ENCODE data around the gene OR3A2. TPM values are rescaled to one million over a fixed set of nuclear protein-coding genes. Genes with fewer than 3 reads are reported as not detected.
"Not testable (repeated sequence)": the region's sequence is repeated elsewhere in the genome, so short reads cannot be mapped to it uniquely, and the experiment has no call there.

The OR3A2 gene
- total RNA-seq, 6 experiments from 2014 or later = not detected

DNA sequence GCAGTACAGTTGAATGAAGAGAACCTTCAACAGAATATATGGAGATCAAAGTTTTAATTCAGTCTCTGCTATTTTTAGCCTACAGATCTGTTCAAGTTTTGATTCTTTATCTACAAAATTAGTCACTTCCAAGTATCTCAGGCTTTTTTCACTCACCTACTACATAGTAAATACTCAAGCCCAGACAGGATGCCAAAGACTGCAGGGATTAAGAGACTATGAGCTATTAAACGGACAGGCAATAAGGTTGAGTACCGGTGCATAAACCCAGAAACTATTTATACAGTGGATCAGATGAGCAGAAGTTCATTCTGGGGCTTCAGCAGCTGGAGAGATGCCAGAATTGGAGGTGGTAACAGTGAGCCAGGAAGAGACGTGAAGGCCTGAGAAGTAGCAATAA, 69.3 kb downstream of the OR3A2 start:
- no peak overlapping the region for H3K4me3 Mint-ChIP-seq
- no peaks in the 10 kb centered on the region; the same call in 1 of the 2 replicates for H3K9me3 Mint-ChIP-seq
- TF ChIP-seq, protein P1, sequence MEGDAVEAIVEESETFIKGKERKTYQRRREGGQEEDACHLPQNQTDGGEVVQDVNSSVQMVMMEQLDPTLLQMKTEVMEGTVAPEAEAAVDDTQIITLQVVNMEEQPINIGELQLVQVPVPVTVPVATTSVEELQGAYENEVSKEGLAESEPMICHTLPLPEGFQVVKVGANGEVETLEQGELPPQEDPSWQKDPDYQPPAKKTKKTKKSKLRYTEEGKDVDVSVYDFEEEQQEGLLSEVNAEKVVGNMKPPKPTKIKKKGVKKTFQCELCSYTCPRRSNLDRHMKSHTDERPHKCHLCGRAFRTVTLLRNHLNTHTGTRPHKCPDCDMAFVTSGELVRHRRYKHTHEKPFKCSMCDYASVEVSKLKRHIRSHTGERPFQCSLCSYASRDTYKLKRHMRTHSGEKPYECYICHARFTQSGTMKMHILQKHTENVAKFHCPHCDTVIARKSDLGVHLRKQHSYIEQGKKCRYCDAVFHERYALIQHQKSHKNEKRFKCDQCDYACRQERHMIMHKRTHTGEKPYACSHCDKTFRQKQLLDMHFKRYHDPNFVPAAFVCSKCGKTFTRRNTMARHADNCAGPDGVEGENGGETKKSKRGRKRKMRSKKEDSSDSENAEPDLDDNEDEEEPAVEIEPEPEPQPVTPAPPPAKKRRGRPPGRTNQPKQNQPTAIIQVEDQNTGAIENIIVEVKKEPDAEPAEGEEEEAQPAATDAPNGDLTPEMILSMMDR (IDR thresholded peaks at IDR 0.05) = no peak
- DNase-seq = no peak
- H3K4me1 Mint-ChIP-seq (ENCODE audit: low read depth) = no peaks in the 10 kb centered on the region
- no peaks in the 10 kb centered on the region; the same call in 1 of the 2 replicates for H3K27me3 Mint-ChIP-seq (ENCODE audit: insufficient read depth)
- no peaks in the 10 kb centered on the region for H3K36me3 Mint-ChIP-seq (ENCODE audit: low read depth)
- H3K27ac Mint-ChIP-seq = no peak overlapping the region

DNA sequence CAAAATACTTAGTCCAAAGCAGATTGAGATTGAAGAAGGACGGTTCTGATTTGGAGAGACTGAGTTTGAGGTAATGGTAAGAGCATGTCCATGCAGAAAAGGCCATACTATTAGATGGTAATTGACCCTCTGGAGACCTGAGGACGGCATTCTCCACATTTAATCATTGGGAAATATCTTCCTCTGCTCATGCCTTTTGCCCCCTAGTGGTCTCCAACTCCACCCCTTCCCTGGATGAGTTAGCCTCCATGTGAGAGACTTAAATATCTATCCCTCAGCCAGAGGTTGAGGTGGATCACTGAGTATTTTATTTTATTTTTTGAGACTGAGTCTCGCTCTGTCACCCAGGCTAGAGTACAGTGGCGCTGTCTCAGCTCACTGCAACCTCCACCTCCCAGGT, 77.5 kb downstream of the OR3A2 start:
- TF ChIP-seq, protein P1 (IDR thresholded peaks at IDR 0.05) = no peak
- DNase-seq = no peak
- Mint-ChIP-seq H3K36me3 (ENCODE audit: low read depth) (no peaks in the 10 kb centered on the region), H3K27me3 (ENCODE audit: insufficient read depth) (no peaks in the 10 kb centered on the region; the same call in 1 of the 2 replicates), H3K27ac (no peak overlapping the region), H3K4me3 (no peak overlapping the region), H3K4me1 (ENCODE audit: low read depth) (no peaks in the 10 kb centered on the region), H3K9me3 (peaks cover 11% of the 10 kb centered on the region; the same call in 1 of the 2 replicates)

DNA sequence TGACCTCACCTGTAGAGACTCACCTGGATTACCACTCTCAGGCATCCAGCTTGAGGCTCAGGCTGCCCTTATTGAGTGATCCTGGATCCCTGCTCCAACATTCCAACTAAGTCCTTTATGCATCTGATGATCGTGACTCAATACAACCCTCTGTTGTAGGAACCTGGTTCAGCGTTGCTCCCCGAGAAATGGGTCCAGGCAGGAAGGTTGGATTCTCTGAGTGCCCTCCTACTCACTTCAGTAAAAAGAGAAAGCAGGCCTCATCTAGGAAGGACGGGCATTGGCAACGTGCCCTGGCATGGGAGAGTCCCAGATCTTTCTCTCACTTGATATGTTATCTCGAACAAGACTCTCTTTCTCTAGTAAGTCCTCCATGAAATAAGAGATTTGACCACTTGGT, 87.8 kb downstream of the OR3A2 start, which contains the start of gene OR3A1:
TSS of gene OR3A1 (minus strand) at position 101 of the 400 bp plus-strand sequence. CDS start 5,778 bp downstream, outside the sequence.
- H3K4me1 Mint-ChIP-seq (ENCODE audit: low read depth) = no peaks in the 10 kb centered on the region
- no peak within 1 kb of the TSS for H3K4me3 Mint-ChIP-seq
- TF ChIP-seq, protein P1 (IDR thresholded peaks at IDR 0.05) = no peak
- H3K9me3 Mint-ChIP-seq = peaks cover 9% of the 10 kb centered on the region; the same call in 1 of the 2 replicates
- DNase-seq = no peak
- H3K36me3 Mint-ChIP-seq (ENCODE audit: low read depth) = no peaks in the 10 kb centered on the region
- peaks cover 6% of the 10 kb centered on the region for H3K27me3 Mint-ChIP-seq (ENCODE audit: insufficient read depth)
- no peak within 1 kb of the TSS for H3K27ac Mint-ChIP-seq

DNA sequence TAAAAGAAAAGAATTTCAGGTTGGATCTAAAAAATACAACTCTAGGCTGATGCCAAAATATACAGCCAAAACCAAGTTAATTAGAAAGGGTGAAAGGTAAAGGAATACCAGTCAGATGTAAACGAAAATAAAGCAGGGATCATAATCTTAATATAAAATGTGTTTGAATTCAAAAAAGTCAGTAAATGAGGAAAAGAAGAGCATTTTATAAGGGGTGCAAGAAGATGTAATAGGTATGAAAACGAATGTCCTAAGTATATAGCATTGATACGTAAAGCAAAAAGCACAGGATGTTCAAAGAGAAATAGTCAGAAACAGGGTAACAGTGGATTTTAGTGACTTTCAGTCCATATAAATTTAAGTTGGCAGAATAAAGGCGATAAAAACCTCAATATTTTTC, 90.5 kb downstream of the OR3A2 start:
- peaks cover 6% of the 10 kb centered on the region for H3K27me3 Mint-ChIP-seq (ENCODE audit: insufficient read depth)
- TF ChIP-seq, protein P1 (IDR thresholded peaks at IDR 0.05) = no peak
- H3K36me3 Mint-ChIP-seq (ENCODE audit: low read depth) = no peaks in the 10 kb centered on the region
- no peak for DNase-seq
- H3K27ac Mint-ChIP-seq = no peak overlapping the region
- H3K4me3 Mint-ChIP-seq = no peak overlapping the region
- no peaks in the 10 kb centered on the region for H3K4me1 Mint-ChIP-seq (ENCODE audit: low read depth)
- peaks cover 23% of the 10 kb centered on the region for H3K9me3 Mint-ChIP-seq

DNA sequence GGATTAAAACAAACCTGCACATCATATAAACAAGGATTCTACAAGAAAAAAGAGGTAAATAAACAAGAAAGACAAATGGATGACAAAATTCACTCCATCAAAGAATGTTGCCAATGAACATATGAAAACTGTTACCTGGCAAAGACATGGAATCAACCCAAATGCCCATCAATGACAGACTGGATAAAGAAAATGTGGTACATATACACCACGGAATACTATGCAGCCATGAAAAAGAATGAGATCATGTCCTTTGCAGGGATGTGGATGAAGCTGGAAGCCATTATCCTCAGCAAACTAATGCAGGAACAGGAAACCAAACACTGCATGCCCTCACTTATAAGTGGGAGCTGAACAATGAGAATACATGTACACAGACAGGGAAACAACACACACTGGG, 92.6 kb downstream of the OR3A2 start:
- not testable (repeated sequence) for H3K27me3 Mint-ChIP-seq (ENCODE audit: insufficient read depth)

DNA sequence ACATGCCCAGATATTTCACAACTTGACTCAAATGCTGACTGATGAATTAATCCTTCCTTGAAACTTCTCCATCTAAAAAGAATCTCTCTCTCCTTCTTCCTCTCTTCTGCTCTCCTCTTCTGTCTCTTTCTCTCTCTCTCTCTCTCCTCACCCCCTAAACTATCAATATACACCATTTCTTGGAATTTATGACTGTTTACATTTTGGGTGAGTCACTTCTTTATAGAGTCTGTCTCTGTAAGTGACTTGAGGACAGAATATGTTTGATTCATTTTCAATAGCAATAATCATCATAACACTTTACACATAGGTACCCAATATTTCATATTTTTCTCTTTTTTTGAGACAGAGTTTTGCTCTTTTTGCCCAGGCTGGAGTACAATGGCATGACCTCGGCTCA, 103.2 kb downstream of the OR3A2 start:
- no peak for DNase-seq
- Mint-ChIP-seq H3K36me3 (ENCODE audit: low read depth) (no peaks in the 10 kb centered on the region), H3K9me3 (peaks cover 9% of the 10 kb centered on the region; the same call in 1 of the 2 replicates), H3K4me3 (no peak overlapping the region), H3K27ac (no peak overlapping the region), H3K27me3 (ENCODE audit: insufficient read depth) (no peaks in the 10 kb centered on the region), H3K4me1 (ENCODE audit: low read depth) (no peaks in the 10 kb centered on the region)
- TF ChIP-seq, protein P1 (IDR thresholded peaks at IDR 0.05) = no peak

More for the DNA sequence above, 92.6 kb downstream of the OR3A2 start:
- not testable (repeated sequence) for H3K4me3 Mint-ChIP-seq; DNase-seq; H3K4me1 Mint-ChIP-seq (ENCODE audit: low read depth); H3K27ac Mint-ChIP-seq; H3K36me3 Mint-ChIP-seq (ENCODE audit: low read depth)
- peaks cover 23% of the 10 kb centered on the region for H3K9me3 Mint-ChIP-seq
